ENCODE data around the gene SOSTDC1.

DNA sequence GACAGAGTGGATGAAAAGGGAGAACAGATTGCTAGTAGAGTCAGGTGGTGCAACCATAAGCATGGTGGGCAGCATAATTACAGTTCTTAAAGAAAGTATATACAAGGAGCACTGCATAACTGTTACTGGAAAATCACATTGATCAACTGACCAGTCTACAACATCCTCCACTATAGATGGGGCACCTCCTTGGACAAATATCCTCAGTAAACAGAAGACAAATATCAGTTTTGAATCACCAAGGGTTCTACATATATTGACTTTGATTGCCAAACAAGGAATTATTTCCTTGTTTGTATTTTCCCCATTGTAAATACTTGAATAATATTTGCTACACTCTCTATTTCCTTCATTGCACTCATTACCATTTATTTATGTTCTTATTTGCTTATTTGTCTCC lies 26.6 kb downstream of the SOSTDC1 start:
- TF ChIP-seq POLR2A (IDR thresholded peaks at IDR 0.05; ENCODE audit: low read length) (no peak), GATA1 (IDR thresholded peaks at IDR 0.05; ENCODE audit: low read depth, low read length) (no peak)
